Gastroesophageal sphincter (tissue), 4 donors: Measurements from ENCODE around the gene PI4KA. TPM values are rescaled to one million over a fixed set of nuclear protein-coding genes. Genes with fewer than 3 reads are reported as not detected.

ENCODE experiments used
- ATAC-seq: fragments of 150-250 bp; one replicate; pipeline ENCODE4 v1.9.1; 2016; ENCODE audit warnings: mild to moderate bottlenecking, moderate library complexity
- H3K27ac ChIP-seq, 4 donors: fragments of 200-600 bp; sonication (generic) in 3 of 4; 1 replicate in 3 of 4; 2 replicates in 1 of 4; pipeline ENCODE4 v1.5.1; 2016 to 2019
- H3K27me3 ChIP-seq: fragments of 200-600 bp; sonication (generic); one replicate; pipeline ENCODE4 v1.5.1; 2019
- H3K36me3 ChIP-seq, 2 donors: fragments of 200-600 bp; sonication (generic); one replicate each; pipeline ENCODE4 v1.5.1; 2019; ENCODE audit warnings: control low read depth in 1 of 2
- H3K4me1 ChIP-seq, 3 donors: fragments of 200-600 bp; sonication (generic); 1 replicate in 2 of 3; 2 replicates in 1 of 3; pipeline ENCODE4 v1.5.1; 2016 to 2019; ENCODE audit warnings: control low read depth in 2 of 3
- H3K4me3 ChIP-seq, 2 donors: fragments of 200-600 bp; sonication (generic); one replicate each; pipeline ENCODE4 v1.5.1; 2019; ENCODE audit warnings: mild to moderate bottlenecking in 1 of 2, moderate library complexity in 1 of 2
- H3K9me3 ChIP-seq, 3 donors: fragments of 200-600 bp; sonication (generic); one replicate each; pipeline ENCODE4 v1.5.1; 2017 to 2019; ENCODE audit warnings: control low read depth in 2 of 3
- CTCF ChIP-seq, 4 experiments: fragments of 200-600 bp in 2 of 4; fragments of 450-650 bp in 2 of 4; sonication (generic) in 1 of 4; IDR thresholded peaks; one replicate each; pipeline ENCODE4 v1.5.1; 2017 to 2019; ENCODE audit warnings: antibody characterized with exemption in 4 of 4, mild to moderate bottlenecking in 2 of 4, moderate library complexity in 2 of 4
- EP300 ChIP-seq: sonication (generic); formaldehyde crosslinking; IDR thresholded peaks from one replicate; pipeline ENCODE4 v1.6.1; 2017; ENCODE audit warnings: antibody characterized with exemption, mild to moderate bottlenecking
- POLR2A ChIP-seq, 2 donors: fragments of 450-650 bp; IDR thresholded peaks; one replicate each; pipeline ENCODE4 v1.6.1; 2017; ENCODE audit warnings: antibody characterized with exemption in 2 of 2, mild to moderate bottlenecking in 2 of 2, moderate library complexity in 1 of 2
- POLR2AphosphoS5 ChIP-seq: sonication (generic); formaldehyde crosslinking; IDR thresholded peaks from one replicate; pipeline ENCODE4 v1.6.1; 2017; ENCODE audit warnings: antibody characterized with exemption
- WGBS, 2 donors: methylation state at CpG; one replicate each; pipeline ENCODE4 v1.1.5; 2018; ENCODE audit warnings: low coverage in 1 of 2; 5-methylcytosine and 5-hydroxymethylcytosine counted together
- total RNA-seq, 4 donors: library from RNA; depleted of rRNA; stranded (reverse); fragments of >200 nt; gene quantifications; one replicate each; pipeline ENCODE4 v1.1.0, GENCODE V29; 2016

The PI4KA gene
- total RNA-seq, 4 donors from 2014 or later = 45.7 to 113 (median 87.5) TPM

- no peak for TF ChIP-seq POLR2A (IDR thresholded peaks at IDR 0.05)
- TF ChIP-seq CTCF (IDR thresholded peaks at IDR 0.05) = no peak
- no peak for TF ChIP-seq POLR2AphosphoS5
- no peak for TF ChIP-seq EP300
- H3K36me3 ChIP-seq = peaks cover 0 to 22% of the 10 kb centered on the region in 2 donors
- 25 to 40% methylated on average over 4 to 6 of the region's 8 CpGs for WGBS, 2 donors
- peaks cover 3 to 84% (median 9%) of the 10 kb centered on the region in 3 donors for H3K4me1 ChIP-seq
- no peaks in the 10 kb centered on the region for H3K27me3 ChIP-seq
- no peaks in the 10 kb centered on the region for H3K9me3 ChIP-seq
- peak overlapping the region in 3 of 4 donors; percentile 92 to 96 (median 96) for H3K27ac ChIP-seq
- peak overlapping the region; percentile 55 to 92 for H3K4me3 ChIP-seq
- ATAC-seq = no peak
Measured at GRCh38 chr22:20859615-20860014, 1.0 kb upstream of the PI4KA start.

- H3K27ac ChIP-seq = peak overlapping the region; percentile 80 to 96 (median 94)
- peak overlapping the region; percentile 85 to 92 for H3K4me3 ChIP-seq
- 0 to 1% methylated on average over 17 to 23 of the region's 38 CpGs for WGBS, 2 donors
- H3K27me3 ChIP-seq = no peaks in the 10 kb centered on the region
- H3K9me3 ChIP-seq = no peaks in the 10 kb centered on the region
- H3K4me1 ChIP-seq = peaks cover 3 to 73% (median 9%) of the 10 kb centered on the region in 3 donors
- peak; percentile 87 for ATAC-seq
- TF ChIP-seq POLR2AphosphoS5 = no peak
- no peak for TF ChIP-seq CTCF (IDR thresholded peaks at IDR 0.05)
- TF ChIP-seq EP300 = no peak
- no peak for TF ChIP-seq POLR2A (IDR thresholded peaks at IDR 0.05)
- H3K36me3 ChIP-seq = peaks cover 0 to 6% of the 10 kb centered on the region in 2 donors
Measured at GRCh38 chr22:20857838-20858614, 585 bp downstream of the PI4KA start.

GRCh38 chr22:20857247-20857643 is 1.4 kb downstream of the PI4KA start:
- H3K4me1 ChIP-seq = peaks cover 3 to 73% (median 9%) of the 10 kb centered on the region in 3 donors
- ATAC-seq = no peak
- H3K4me3 ChIP-seq = peak overlapping the region in 1 of 2 donors; percentile 92
- 17 to 23% methylated on average over 4 to 6 of the region's 7 CpGs for whole genome bisulfite sequencing, 2 donors
- H3K9me3 ChIP-seq = no peaks in the 10 kb centered on the region
- peaks cover 0 to 5% of the 10 kb centered on the region in 2 donors for H3K36me3 ChIP-seq
- peak overlapping the region in 3 of 4 donors; percentile 92 to 96 (median 96) for H3K27ac ChIP-seq
- H3K27me3 ChIP-seq = no peaks in the 10 kb centered on the region
- no peak for TF ChIP-seq CTCF (IDR thresholded peaks at IDR 0.05)
- no peak for TF ChIP-seq EP300
- TF ChIP-seq POLR2A (IDR thresholded peaks at IDR 0.05) = no peak
- no peak for TF ChIP-seq POLR2AphosphoS5

GRCh38 chr22:20853236-20853660 is 5.4 kb downstream of the PI4KA start:
- Histone ChIP-seq H3K27ac (no peak overlapping the region), H3K27me3 (no peaks in the 10 kb centered on the region), H3K4me3 (no peak overlapping the region), H3K36me3 (no peaks in the 10 kb centered on the region), H3K9me3 (no peaks in the 10 kb centered on the region), H3K4me1 (peaks cover 3 to 43% (median 7%) of the 10 kb centered on the region in 3 donors)
- no peak for ATAC-seq
- 86 to 90% methylated on average over 2 to 3 of the region's 3 CpGs for WGBS, 2 donors
- TF ChIP-seq POLR2AphosphoS5 (no peak), CTCF (IDR thresholded peaks at IDR 0.05) (no peak), EP300 (no peak), POLR2A (IDR thresholded peaks at IDR 0.05) (no peak)

- 20 to 51% methylated on average over 1 to 6 of the region's 6 CpGs for WGBS, 2 donors
- no peak for ATAC-seq
- TF ChIP-seq POLR2AphosphoS5 (no peak), EP300 (no peak), POLR2A (IDR thresholded peaks at IDR 0.05) (no peak), CTCF (IDR thresholded peaks at IDR 0.05) (no peak)
- Histone ChIP-seq H3K27ac (no peak overlapping the region), H3K4me1 (peaks cover 3 to 36% (median 5%) of the 10 kb centered on the region in 3 donors), H3K9me3 (no peaks in the 10 kb centered on the region), H3K27me3 (no peaks in the 10 kb centered on the region), H3K4me3 (no peak overlapping the region), H3K36me3 (no peaks in the 10 kb centered on the region)
Measured at GRCh38 chr22:20852503-20852902, 6.1 kb downstream of the PI4KA start.
